ENCODE results near the gene ABCC8. TPM values are rescaled to one million over a fixed set of nuclear protein-coding genes. Genes with fewer than 3 reads are reported as not detected.

The ABCC8 gene
- total and polyA plus RNA-seq, 9 of the 15 experiments (the other 6 are each of a cell fraction or from before 2014, with no cell fraction given), result not detected

DNA sequence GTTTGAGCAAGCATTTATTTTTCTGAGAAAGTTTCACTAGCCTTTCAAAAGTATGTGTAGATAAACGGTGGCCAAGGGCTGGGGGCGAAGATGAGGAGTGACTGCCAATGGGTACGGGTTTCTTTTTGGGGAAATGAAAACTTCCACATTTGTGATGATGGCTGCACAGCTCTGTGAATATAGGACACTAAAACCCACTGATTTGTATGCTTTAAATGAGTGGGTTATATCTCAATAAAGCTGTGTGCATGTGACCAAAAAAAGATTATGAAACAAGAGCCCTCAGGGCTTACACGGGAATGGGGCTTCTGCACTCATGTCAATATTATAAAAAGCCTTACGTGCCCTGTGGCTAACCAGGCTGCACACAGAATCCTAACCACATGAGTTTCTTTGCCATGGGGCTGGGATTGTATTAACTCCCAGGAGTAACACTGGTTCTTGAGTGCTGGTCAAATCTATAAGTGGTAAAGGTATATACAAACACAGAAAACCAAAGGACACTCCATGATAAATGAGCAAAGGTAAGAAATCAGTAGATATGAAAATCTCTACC, 31.3 kb downstream of the ABCC8 start:
- H3K9me3 ChIP-seq (replicated peaks; ENCODE audit: control insufficient read depth, insufficient read depth, low read depth, low read length), result no peaks in the 10 kb centered on the region
- H3K27me3 ChIP-seq (ENCODE audit: control insufficient read depth in 2 of 2, insufficient read depth in 2 of 2, low read length in 2 of 2), result peaks cover 12 to 31% of the 10 kb centered on the region in 2 experiments; a peak in 4 of 5 replicates
- H3K9ac ChIP-seq (ENCODE audit: insufficient read depth in 1 of 2, low read depth in 2 of 2, low read length in 2 of 2), result no peak overlapping the region
- no peak for ATAC-seq
- WGBS (ENCODE audit: insufficient coverage, low coverage, missing lambda C conversion rate), result 2% methylated on average over 5 of the region's 5 CpGs
- no TSS peak for BruUV-seq (replicated peaks)
- FAIRE-seq, result no peak
- H3K4me3 ChIP-seq, result no peak overlapping the region
- in situ Hi-C loops (cut with MboI), result no loop called here
- H3K9me1 ChIP-seq (ENCODE audit: control insufficient read depth, insufficient read depth, low read length), result no peaks in the 10 kb centered on the region
- no peaks in the 10 kb centered on the region for H3K4me1 ChIP-seq (replicated peaks in 1 of 2; ENCODE audit: control insufficient read depth in 2 of 2, insufficient read depth in 2 of 2, low read length in 2 of 2)
- no peaks in the 10 kb centered on the region for H3K79me2 ChIP-seq (ENCODE audit: control insufficient read depth, insufficient read depth, low read length)
- intact Hi-C loops (cut with micrococcal nuclease), result no loop called here
- CTCF ChIA-PET (ENCODE audit: low intra/inter-chr PET ratio), result no interaction called here
- H4K20me1 ChIP-seq (replicated peaks; ENCODE audit: control insufficient read depth, insufficient read depth, low read length), result no peaks in the 10 kb centered on the region; the same call in 1 of the 2 replicates
- no peak overlapping the region for H3K27ac ChIP-seq (ENCODE audit: extremely low read depth, low read depth, low read length)
- no peak overlapping the region for H3K4me2 ChIP-seq (ENCODE audit: insufficient read depth, low read length)
- no peaks in the 10 kb centered on the region for H3K36me3 ChIP-seq (ENCODE audit: control insufficient read depth, insufficient read depth, low read length)
- no peak overlapping the region for H2AFZ ChIP-seq (ENCODE audit: low read depth, low read length)
- POLR2A ChIA-PET, result interaction anchor here (0.6 kb wide), 2 partner anchors 37 to 476 kb away, joined by 3 to 4 read pairs; no protein-coding TSS in a partner anchor
- no peak for DNase-seq (ENCODE audit: extremely low read depth in 1 of 4, low spot score in 3 of 4)
- TF ChIP-seq ZNF785 (CRISPR knock-in tag; IDR thresholded peaks at IDR 0.05), result no peak
- TF ChIP-seq, protein P1, sequence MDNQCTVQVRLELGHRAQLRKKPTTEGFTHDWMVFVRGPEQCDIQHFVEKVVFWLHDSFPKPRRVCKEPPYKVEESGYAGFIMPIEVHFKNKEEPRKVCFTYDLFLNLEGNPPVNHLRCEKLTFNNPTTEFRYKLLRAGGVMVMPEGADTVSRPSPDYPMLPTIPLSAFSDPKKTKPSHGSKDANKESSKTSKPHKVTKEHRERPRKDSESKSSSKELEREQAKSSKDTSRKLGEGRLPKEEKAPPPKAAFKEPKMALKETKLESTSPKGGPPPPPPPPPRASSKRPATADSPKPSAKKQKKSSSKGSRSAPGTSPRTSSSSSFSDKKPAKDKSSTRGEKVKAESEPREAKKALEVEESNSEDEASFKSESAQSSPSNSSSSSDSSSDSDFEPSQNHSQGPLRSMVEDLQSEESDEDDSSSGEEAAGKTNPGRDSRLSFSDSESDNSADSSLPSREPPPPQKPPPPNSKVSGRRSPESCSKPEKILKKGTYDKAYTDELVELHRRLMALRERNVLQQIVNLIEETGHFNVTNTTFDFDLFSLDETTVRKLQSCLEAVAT (IDR thresholded peaks at IDR 0.05), result no peak
- no peak for TF ChIP-seq POLR2H (tag; IDR thresholded peaks at IDR 0.05; ENCODE audit: low read depth)
- TF ChIP-seq HDGF (IDR thresholded peaks at IDR 0.05), result no peak
- TF ChIP-seq, protein P2, sequence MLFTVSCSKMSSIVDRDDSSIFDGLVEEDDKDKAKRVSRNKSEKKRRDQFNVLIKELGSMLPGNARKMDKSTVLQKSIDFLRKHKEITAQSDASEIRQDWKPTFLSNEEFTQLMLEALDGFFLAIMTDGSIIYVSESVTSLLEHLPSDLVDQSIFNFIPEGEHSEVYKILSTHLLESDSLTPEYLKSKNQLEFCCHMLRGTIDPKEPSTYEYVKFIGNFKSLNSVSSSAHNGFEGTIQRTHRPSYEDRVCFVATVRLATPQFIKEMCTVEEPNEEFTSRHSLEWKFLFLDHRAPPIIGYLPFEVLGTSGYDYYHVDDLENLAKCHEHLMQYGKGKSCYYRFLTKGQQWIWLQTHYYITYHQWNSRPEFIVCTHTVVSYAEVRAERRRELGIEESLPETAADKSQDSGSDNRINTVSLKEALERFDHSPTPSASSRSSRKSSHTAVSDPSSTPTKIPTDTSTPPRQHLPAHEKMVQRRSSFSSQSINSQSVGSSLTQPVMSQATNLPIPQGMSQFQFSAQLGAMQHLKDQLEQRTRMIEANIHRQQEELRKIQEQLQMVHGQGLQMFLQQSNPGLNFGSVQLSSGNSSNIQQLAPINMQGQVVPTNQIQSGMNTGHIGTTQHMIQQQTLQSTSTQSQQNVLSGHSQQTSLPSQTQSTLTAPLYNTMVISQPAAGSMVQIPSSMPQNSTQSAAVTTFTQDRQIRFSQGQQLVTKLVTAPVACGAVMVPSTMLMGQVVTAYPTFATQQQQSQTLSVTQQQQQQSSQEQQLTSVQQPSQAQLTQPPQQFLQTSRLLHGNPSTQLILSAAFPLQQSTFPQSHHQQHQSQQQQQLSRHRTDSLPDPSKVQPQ (CRISPR knock-in tag; IDR thresholded peaks at IDR 0.05; ENCODE audit: borderline replicate concordance), result no peak
- no peak for TF ChIP-seq ZNF134 (CRISPR knock-in tag; conservative IDR thresholded peaks at IDR 0.05)
- no peak for TF ChIP-seq KDM4B (IDR thresholded peaks at IDR 0.05; ENCODE audit: borderline replicate concordance in 2 of 2, low read depth in 1 of 2)
- TF ChIP-seq, protein P3, sequence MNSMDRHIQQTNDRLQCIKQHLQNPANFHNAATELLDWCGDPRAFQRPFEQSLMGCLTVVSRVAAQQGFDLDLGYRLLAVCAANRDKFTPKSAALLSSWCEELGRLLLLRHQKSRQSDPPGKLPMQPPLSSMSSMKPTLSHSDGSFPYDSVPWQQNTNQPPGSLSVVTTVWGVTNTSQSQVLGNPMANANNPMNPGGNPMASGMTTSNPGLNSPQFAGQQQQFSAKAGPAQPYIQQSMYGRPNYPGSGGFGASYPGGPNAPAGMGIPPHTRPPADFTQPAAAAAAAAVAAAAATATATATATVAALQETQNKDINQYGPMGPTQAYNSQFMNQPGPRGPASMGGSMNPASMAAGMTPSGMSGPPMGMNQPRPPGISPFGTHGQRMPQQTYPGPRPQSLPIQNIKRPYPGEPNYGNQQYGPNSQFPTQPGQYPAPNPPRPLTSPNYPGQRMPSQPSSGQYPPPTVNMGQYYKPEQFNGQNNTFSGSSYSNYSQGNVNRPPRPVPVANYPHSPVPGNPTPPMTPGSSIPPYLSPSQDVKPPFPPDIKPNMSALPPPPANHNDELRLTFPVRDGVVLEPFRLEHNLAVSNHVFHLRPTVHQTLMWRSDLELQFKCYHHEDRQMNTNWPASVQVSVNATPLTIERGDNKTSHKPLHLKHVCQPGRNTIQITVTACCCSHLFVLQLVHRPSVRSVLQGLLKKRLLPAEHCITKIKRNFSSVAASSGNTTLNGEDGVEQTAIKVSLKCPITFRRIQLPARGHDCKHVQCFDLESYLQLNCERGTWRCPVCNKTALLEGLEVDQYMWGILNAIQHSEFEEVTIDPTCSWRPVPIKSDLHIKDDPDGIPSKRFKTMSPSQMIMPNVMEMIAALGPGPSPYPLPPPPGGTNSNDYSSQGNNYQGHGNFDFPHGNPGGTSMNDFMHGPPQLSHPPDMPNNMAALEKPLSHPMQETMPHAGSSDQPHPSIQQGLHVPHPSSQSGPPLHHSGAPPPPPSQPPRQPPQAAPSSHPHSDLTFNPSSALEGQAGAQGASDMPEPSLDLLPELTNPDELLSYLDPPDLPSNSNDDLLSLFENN (IDR thresholded peaks at IDR 0.05; ENCODE audit: low read depth in 2 of 2, low read length in 2 of 2), result no peak
- no peak for TF ChIP-seq ZNF780A (CRISPR knock-in tag; IDR thresholded peaks at IDR 0.05)
- TF ChIP-seq, protein P4, sequence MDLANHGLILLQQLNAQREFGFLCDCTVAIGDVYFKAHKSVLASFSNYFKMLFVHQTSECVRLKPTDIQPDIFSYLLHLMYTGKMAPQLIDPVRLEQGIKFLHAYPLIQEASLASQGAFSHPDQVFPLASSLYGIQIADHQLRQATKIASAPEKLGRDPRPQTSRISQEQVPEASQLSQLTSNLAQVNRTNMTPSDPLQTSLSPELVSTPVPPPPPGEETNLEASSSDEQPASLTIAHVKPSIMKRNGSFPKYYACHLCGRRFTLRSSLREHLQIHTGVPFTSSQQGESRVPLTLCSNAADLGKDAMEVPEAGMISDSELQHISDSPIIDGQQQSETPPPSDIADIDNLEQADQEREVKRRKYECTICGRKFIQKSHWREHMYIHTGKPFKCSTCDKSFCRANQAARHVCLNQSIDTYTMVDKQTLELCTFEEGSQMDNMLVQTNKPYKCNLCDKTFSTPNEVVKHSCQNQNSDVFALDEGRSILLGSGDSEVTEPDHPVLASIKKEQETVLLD (IDR thresholded peaks at IDR 0.05), result no peak
- TF ChIP-seq MYBL2 (IDR thresholded peaks at IDR 0.05; ENCODE audit: low read depth), result no peak
- no peak for TF ChIP-seq MYBL2 (CRISPR knock-in tag; IDR thresholded peaks at IDR 0.05; ENCODE audit: borderline replicate concordance)
